ENCODE data around the gene BMP8A.
"Not testable (repeated sequence)": the region's sequence is repeated elsewhere in the genome, so short reads cannot be mapped to it uniquely, and the experiment has no call there.

Gene BMP8A

GRCh38 chr1:39508857-39509305, 17.4 kb downstream of the BMP8A start:
- Histone ChIP-seq H3F3A (ENCODE audit: insufficient read depth) (no peaks in the 10 kb centered on the region), H3K36me3 (ENCODE audit: low read length) (no peaks in the 10 kb centered on the region), H2AFZ (ENCODE audit: low read depth, low read length, severe bottlenecking) (no peak overlapping the region), H3K9me2 (replicated peaks; ENCODE audit: insufficient read depth, low read length) (no peaks in the 10 kb centered on the region), H3K79me2 (ENCODE audit: insufficient read depth, low read length) (no peaks in the 10 kb centered on the region), H3K4me2 (ENCODE audit: low read depth, low read length, poor library complexity, severe bottlenecking) (peak overlapping the region; percentile 29), H3K27me3 (ENCODE audit: low read length) (no peaks in the 10 kb centered on the region), H3K27ac (ENCODE audit: low read depth, low read length) (no peak overlapping the region), H3K4me3 (ENCODE audit: insufficient read depth, low read length, poor library complexity, severe bottlenecking) (no peak overlapping the region), H3K9ac (ENCODE audit: low read length) (no peak overlapping the region), H3K9me3 (ENCODE audit: insufficient read depth, low read length) (no peaks in the 10 kb centered on the region), H4K20me1 (ENCODE audit: low read depth, low read length) (no peaks in the 10 kb centered on the region)
- TF ChIP-seq EZH2phosphoT487 (conservative IDR thresholded peaks at IDR 0.05; ENCODE audit: low read length): no peak
- TF ChIP-seq, protein P1, sequence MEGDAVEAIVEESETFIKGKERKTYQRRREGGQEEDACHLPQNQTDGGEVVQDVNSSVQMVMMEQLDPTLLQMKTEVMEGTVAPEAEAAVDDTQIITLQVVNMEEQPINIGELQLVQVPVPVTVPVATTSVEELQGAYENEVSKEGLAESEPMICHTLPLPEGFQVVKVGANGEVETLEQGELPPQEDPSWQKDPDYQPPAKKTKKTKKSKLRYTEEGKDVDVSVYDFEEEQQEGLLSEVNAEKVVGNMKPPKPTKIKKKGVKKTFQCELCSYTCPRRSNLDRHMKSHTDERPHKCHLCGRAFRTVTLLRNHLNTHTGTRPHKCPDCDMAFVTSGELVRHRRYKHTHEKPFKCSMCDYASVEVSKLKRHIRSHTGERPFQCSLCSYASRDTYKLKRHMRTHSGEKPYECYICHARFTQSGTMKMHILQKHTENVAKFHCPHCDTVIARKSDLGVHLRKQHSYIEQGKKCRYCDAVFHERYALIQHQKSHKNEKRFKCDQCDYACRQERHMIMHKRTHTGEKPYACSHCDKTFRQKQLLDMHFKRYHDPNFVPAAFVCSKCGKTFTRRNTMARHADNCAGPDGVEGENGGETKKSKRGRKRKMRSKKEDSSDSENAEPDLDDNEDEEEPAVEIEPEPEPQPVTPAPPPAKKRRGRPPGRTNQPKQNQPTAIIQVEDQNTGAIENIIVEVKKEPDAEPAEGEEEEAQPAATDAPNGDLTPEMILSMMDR (IDR thresholded peaks at IDR 0.05; ENCODE audit: insufficient read depth, low read length, poor library complexity, severe bottlenecking): no peak

DNA sequence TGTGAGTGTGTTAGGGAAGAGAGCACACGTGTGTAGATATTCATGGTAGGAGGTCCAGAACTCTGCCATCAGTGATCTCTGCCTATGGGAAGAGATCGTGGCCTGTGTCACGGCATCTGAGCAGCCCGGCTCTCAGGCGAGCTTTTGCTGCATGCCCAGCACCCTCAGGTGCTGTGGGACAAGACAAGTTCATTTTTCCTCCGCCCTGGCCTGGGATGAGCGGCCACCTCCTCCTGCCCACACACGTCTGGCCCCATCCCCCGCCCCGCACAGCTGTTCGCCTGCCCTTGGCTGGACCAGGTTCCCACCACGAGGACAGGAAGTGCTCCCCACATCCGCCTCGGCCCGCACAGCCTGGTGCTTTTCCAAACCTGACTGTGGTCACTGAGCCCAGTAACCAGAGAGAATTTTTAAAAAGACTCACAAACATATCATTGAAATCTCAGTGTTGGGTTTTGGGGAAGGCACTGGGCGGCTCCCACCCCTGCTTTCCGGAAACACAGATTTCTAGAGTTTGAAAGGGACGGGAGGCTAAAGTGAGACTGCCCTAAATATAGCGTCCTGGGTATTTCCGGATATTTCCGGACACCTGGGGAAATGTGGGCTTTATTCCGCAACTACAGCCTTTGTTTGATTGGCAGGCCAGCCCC, 18.0 kb downstream of the BMP8A start:
- Histone ChIP-seq H3K27ac (ENCODE audit: low read depth, low read length) (no peak overlapping the region), H2AFZ (ENCODE audit: low read depth, low read length, severe bottlenecking) (no peak overlapping the region), H3K4me2 (ENCODE audit: low read depth, low read length, poor library complexity, severe bottlenecking) (peak overlapping the region; percentile 29)

DNA sequence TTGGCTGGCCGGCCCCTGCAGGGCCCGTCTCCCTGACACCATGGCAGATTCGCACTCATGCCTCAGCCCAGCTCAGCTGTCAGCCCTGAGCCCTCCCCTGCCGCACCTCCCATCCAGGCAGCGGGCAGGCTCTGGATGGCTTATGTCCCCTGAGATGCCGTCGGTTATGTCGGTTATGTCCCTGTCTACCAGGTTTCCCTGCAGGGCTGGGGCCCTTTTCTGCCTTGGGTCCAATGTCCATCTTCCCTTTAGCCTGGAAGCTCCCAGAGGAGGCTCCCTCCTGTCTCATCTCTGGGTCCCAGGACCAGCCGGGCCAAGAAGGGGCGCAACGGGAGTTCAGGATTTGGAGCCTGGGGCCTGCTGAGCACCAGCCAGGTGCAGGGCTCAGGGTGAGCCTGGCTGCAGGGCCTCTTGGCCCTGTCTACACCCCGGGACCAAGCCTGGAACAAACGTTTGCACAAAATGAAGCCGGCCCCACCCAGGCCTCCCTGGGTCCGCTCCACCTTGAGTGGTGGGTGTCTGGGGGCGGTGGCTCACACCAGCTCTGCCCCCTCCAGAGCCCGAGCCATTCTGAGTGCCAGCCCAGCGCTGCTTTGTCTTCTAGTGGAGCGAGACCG, 19.2 kb downstream of the BMP8A start:
- not testable (repeated sequence) for H3K36me3 ChIP-seq (ENCODE audit: low read length); H3K9me2 ChIP-seq (replicated peaks; ENCODE audit: insufficient read depth, low read length); H3K9ac ChIP-seq (ENCODE audit: low read length); H3K4me3 ChIP-seq (ENCODE audit: insufficient read depth, low read length, poor library complexity, severe bottlenecking); H2AFZ ChIP-seq (ENCODE audit: low read depth, low read length, severe bottlenecking); H3K27me3 ChIP-seq (ENCODE audit: low read length); H3K4me2 ChIP-seq (ENCODE audit: low read depth, low read length, poor library complexity, severe bottlenecking); H3K27ac ChIP-seq (ENCODE audit: low read depth, low read length); H3K9me3 ChIP-seq (ENCODE audit: insufficient read depth, low read length); H3F3A ChIP-seq (ENCODE audit: insufficient read depth); H4K20me1 ChIP-seq (ENCODE audit: low read depth, low read length); H3K79me2 ChIP-seq (ENCODE audit: insufficient read depth, low read length)

More for the DNA sequence above, 18.0 kb downstream of the BMP8A start:
- no peak overlapping the region for H3K4me3 ChIP-seq (ENCODE audit: insufficient read depth, low read length, poor library complexity, severe bottlenecking)
- no peaks in the 10 kb centered on the region for H3K9me3 ChIP-seq (ENCODE audit: insufficient read depth, low read length)
- TF ChIP-seq EZH2phosphoT487 (conservative IDR thresholded peaks at IDR 0.05; ENCODE audit: low read length): no peak
- TF ChIP-seq, protein P1 (IDR thresholded peaks at IDR 0.05; ENCODE audit: insufficient read depth, low read length, poor library complexity, severe bottlenecking): no peak
- no peaks in the 10 kb centered on the region for H3K9me2 ChIP-seq (replicated peaks; ENCODE audit: insufficient read depth, low read length)
- no peaks in the 10 kb centered on the region for H3K79me2 ChIP-seq (ENCODE audit: insufficient read depth, low read length)
- H3K27me3 ChIP-seq (ENCODE audit: low read length): no peaks in the 10 kb centered on the region
- H3F3A ChIP-seq (ENCODE audit: insufficient read depth): no peaks in the 10 kb centered on the region
- no peaks in the 10 kb centered on the region for H4K20me1 ChIP-seq (ENCODE audit: low read depth, low read length)
- no peak overlapping the region for H3K9ac ChIP-seq (ENCODE audit: low read length)
- no peaks in the 10 kb centered on the region for H3K36me3 ChIP-seq (ENCODE audit: low read length)

GRCh38 chr1:39511477-39511876, 20.0 kb downstream of the BMP8A start:
- H3K4me2 ChIP-seq (ENCODE audit: low read depth, low read length, poor library complexity, severe bottlenecking); H3K9ac ChIP-seq (ENCODE audit: low read length); H3K36me3 ChIP-seq (ENCODE audit: low read length); H3K79me2 ChIP-seq (ENCODE audit: insufficient read depth, low read length); H3K4me3 ChIP-seq (ENCODE audit: insufficient read depth, low read length, poor library complexity, severe bottlenecking); H3K27me3 ChIP-seq (ENCODE audit: low read length); H3K27ac ChIP-seq (ENCODE audit: low read depth, low read length); H3K9me3 ChIP-seq (ENCODE audit: insufficient read depth, low read length); H4K20me1 ChIP-seq (ENCODE audit: low read depth, low read length); H3K9me2 ChIP-seq (replicated peaks; ENCODE audit: insufficient read depth, low read length); H3F3A ChIP-seq (ENCODE audit: insufficient read depth); H2AFZ ChIP-seq (ENCODE audit: low read depth, low read length, severe bottlenecking): not testable (repeated sequence)

- not testable (repeated sequence) for H3K4me2 ChIP-seq (ENCODE audit: low read depth, low read length, poor library complexity, severe bottlenecking); H4K20me1 ChIP-seq (ENCODE audit: low read depth, low read length); H3K79me2 ChIP-seq (ENCODE audit: insufficient read depth, low read length); H3K9me3 ChIP-seq (ENCODE audit: insufficient read depth, low read length); H3F3A ChIP-seq (ENCODE audit: insufficient read depth); H3K27me3 ChIP-seq (ENCODE audit: low read length); H3K9ac ChIP-seq (ENCODE audit: low read length); H3K4me3 ChIP-seq (ENCODE audit: insufficient read depth, low read length, poor library complexity, severe bottlenecking); H2AFZ ChIP-seq (ENCODE audit: low read depth, low read length, severe bottlenecking); H3K36me3 ChIP-seq (ENCODE audit: low read length); H3K9me2 ChIP-seq (replicated peaks; ENCODE audit: insufficient read depth, low read length); H3K27ac ChIP-seq (ENCODE audit: low read depth, low read length)
Observed at GRCh38 chr1:39512234-39512847, 20.9 kb downstream of the BMP8A start.

- not testable (repeated sequence) for H3K4me3 ChIP-seq (ENCODE audit: insufficient read depth, low read length, poor library complexity, severe bottlenecking); H4K20me1 ChIP-seq (ENCODE audit: low read depth, low read length); H3F3A ChIP-seq (ENCODE audit: insufficient read depth); H2AFZ ChIP-seq (ENCODE audit: low read depth, low read length, severe bottlenecking); H3K27me3 ChIP-seq (ENCODE audit: low read length); H3K9me2 ChIP-seq (replicated peaks; ENCODE audit: insufficient read depth, low read length); H3K27ac ChIP-seq (ENCODE audit: low read depth, low read length); H3K9ac ChIP-seq (ENCODE audit: low read length); H3K9me3 ChIP-seq (ENCODE audit: insufficient read depth, low read length); H3K4me2 ChIP-seq (ENCODE audit: low read depth, low read length, poor library complexity, severe bottlenecking); H3K36me3 ChIP-seq (ENCODE audit: low read length); H3K79me2 ChIP-seq (ENCODE audit: insufficient read depth, low read length)
Observed at GRCh38 chr1:39514710-39515124, 23.3 kb downstream of the BMP8A start.
